Myocyte (in vitro differentiated cells): ENCODE measurements around the gene DNAJB13. TPM values are rescaled to one million over a fixed set of nuclear protein-coding genes. Genes with fewer than 3 reads are reported as not detected.
A peak's percentile ranks its signal among the peaks of the same experiment; 100 is the strongest.

Experiments used
- DNase-seq: peaks from one replicate; pipeline ENCODE4 v3.0.0-alpha.2; 2012; ENCODE audit warnings: low read depth
- total RNA-seq: library from RNA; depleted of rRNA; stranded (reverse); fragments of >200 nt; gene quantifications from 2 replicates; pipeline ENCODE4 v1.2.3, GENCODE V29; 2014

DNAJB13 gene
- total RNA-seq, 1 donor from 2014 or later, result 0.83 TPM

- DNase-seq, result no peak
Observed at GRCh38 chr11:74012074-74012809, 61.4 kb downstream of the DNAJB13 start.

- DNase-seq, result no peak
Observed at GRCh38 chr11:74013141-74013540, 62.3 kb downstream of the DNAJB13 start.

- DNase-seq, result no peak
Observed at GRCh38 chr11:74014880-74015279, 64.1 kb downstream of the DNAJB13 start.

GRCh38 chr11:74015919-74016684 lies 65.3 kb downstream of the DNAJB13 start:
- no peak for DNase-seq

- DNase-seq, result no peak
Observed at GRCh38 chr11:74017631-74018030, 66.8 kb downstream of the DNAJB13 start.

GRCh38 chr11:74018331-74019005 lies 67.6 kb downstream of the DNAJB13 start:
- peak; percentile 34 for DNase-seq

GRCh38 chr11:74019104-74019738 lies 68.4 kb downstream of the DNAJB13 start:
- DNase-seq, result peak; percentile 19

- DNase-seq, result no peak
Observed at GRCh38 chr11:74019860-74020259, 69.0 kb downstream of the DNAJB13 start.

Other genes with a start within 250 kb of the DNAJB13 start
- gene RAB6A, start 190.0 kb upstream of the DNAJB13 start, total RNA-seq, result 140 and 142 TPM in 2 replicates
- gene MRPL48, start 163.2 kb upstream of the DNAJB13 start, total RNA-seq, result 17.6 and 21.9 TPM in 2 replicates
- 184 and 205 TPM in 2 replicates for gene COA4, start 74.2 kb upstream of the DNAJB13 start, total RNA-seq
- gene PAAF1, start 74.0 kb upstream of the DNAJB13 start, total RNA-seq, result 49.6 and 57.1 TPM in 2 replicates
- 108 and 148 TPM in 2 replicates for gene UCP2, start 31.8 kb downstream of the DNAJB13 start, total RNA-seq
- gene UCP3, start 58.1 kb downstream of the DNAJB13 start, total RNA-seq, result 0.62 and 2.6 TPM in 2 replicates
- 54.0 and 55.6 TPM in 2 replicates for gene C2CD3, start 220.0 kb downstream of the DNAJB13 start, total RNA-seq
- 217 and 282 TPM in 2 replicates for gene PPME1, start 220.3 kb downstream of the DNAJB13 start, total RNA-seq